GM12892 (cell line): Measurements from ENCODE around the gene TOMM6. TPM values are rescaled to one million over a fixed set of nuclear protein-coding genes. Genes with fewer than 3 reads are reported as not detected.

Source experiments
- DNase-seq: peaks from one replicate; pipeline ENCODE4 v3.0.0; 2011; ENCODE audit not compliant: insufficient read length
- FAIRE-seq: peaks from 2 replicates; lab custom pipeline; 2011; peaks lifted over from hg19 to GRCh38; lab: Jason Lieb, UNC
- POLR2A ChIP-seq: IDR thresholded peaks from 2 replicates; pipeline ENCODE4 v1.6.1; 2011; ENCODE audit warnings: low read depth, low read length, control low read depth
- POLR2AphosphoS5 ChIP-seq: IDR thresholded peaks from 2 replicates; pipeline ENCODE4 v1.6.1; 2011; ENCODE audit warnings: low read depth, low read length, control low read depth
- TAF1 ChIP-seq: IDR thresholded peaks from 2 replicates; pipeline ENCODE4 v1.6.1; 2011; ENCODE audit warnings: low read depth, mild to moderate bottlenecking, control low read depth, low read length, borderline replicate concordance
- polyA plus RNA-seq: library from polyadenylated mRNA; unstranded; fragments of >200 nt; gene quantifications from one replicate; pipeline ENCODE4 v1.2.1, GENCODE V29; 2012; ENCODE audit warnings: missing spikeins, inconsistent platforms; ENCODE audit not compliant: missing spikeins

TOMM6 gene
- 468 TPM for polyA plus RNA-seq

GRCh38 chr6:41787219-41787917 is at the start of gene TOMM6:
TSS of gene TOMM6 (plus strand) at chr6:41787694. CDS start at chr6:41787698, 4 bp downstream.
- TF ChIP-seq POLR2AphosphoS5: peak; percentile 92
- TF ChIP-seq TAF1: peak; percentile 93
- TF ChIP-seq POLR2A: peak; percentile 93
- peak; percentile 93 for FAIRE-seq
- peak; percentile 83 for DNase-seq

- TF ChIP-seq POLR2A (no peak), TAF1 (no peak), POLR2AphosphoS5 (no peak)
- DNase-seq (no peak), FAIRE-seq (no peak)
These were observed 48.5 kb upstream of the TOMM6 start for GRCh38 chr6:41739041-41739440.

GRCh38 chr6:41740366-41741162 is 46.9 kb upstream of the TOMM6 start:
- FAIRE-seq (no peak), DNase-seq (no peak)
- no peak for TF ChIP-seq POLR2A
- TF ChIP-seq TAF1: no peak
- no peak for TF ChIP-seq POLR2AphosphoS5

- DNase-seq (no peak), FAIRE-seq (no peak)
- no peak for TF ChIP-seq POLR2A
- no peak for TF ChIP-seq POLR2AphosphoS5
- no peak for TF ChIP-seq TAF1
These were observed 45.6 kb upstream of the TOMM6 start for GRCh38 chr6:41741625-41742490.

- FAIRE-seq (no peak), DNase-seq (no peak)
- TF ChIP-seq POLR2AphosphoS5 (no peak), TAF1 (no peak), POLR2A (no peak)
These were observed 43.9 kb upstream of the TOMM6 start for GRCh38 chr6:41743406-41744235.

- no peak for DNase-seq
- no peak for FAIRE-seq
- no peak for TF ChIP-seq POLR2A
- no peak for TF ChIP-seq POLR2AphosphoS5
- TF ChIP-seq TAF1: no peak
These were observed 43.2 kb upstream of the TOMM6 start for GRCh38 chr6:41744236-41744787.

GRCh38 chr6:41746107-41746506 is 41.4 kb upstream of the TOMM6 start:
- FAIRE-seq (no peak), DNase-seq (no peak)
- TF ChIP-seq TAF1 (no peak), POLR2A (no peak), POLR2AphosphoS5 (no peak)

- TF ChIP-seq POLR2A (no peak), POLR2AphosphoS5 (no peak), TAF1 (no peak)
- no peak for DNase-seq
- FAIRE-seq: no peak
These were observed 40.0 kb upstream of the TOMM6 start, which contains the start of gene PGC for GRCh38 chr6:41747256-41748101. TSS of gene PGC (minus strand) at chr6:41747397. CDS start at chr6:41747334, 63 bp downstream.

GRCh38 chr6:41748102-41748477 is 39.4 kb upstream of the TOMM6 start:
- FAIRE-seq (no peak), DNase-seq (no peak)
- TF ChIP-seq TAF1 (no peak), POLR2A (no peak), POLR2AphosphoS5 (no peak)
